Stimulated activated CD8-positive, alpha-beta memory T cell treated with anti-CD3 and anti-CD28 coated beads, Interleukin-12 subunit alpha, Interleukin-12 subunit beta, amount 100 ng/mL, for 24 hours (primary cell): ENCODE measurements around the gene ZBTB12.
"Not testable (repeated sequence)": the region's sequence is repeated elsewhere in the genome, so short reads cannot be mapped to it uniquely, and the experiment has no call there.

ENCODE experiments used
- DNase-seq: peaks from one replicate; pipeline ENCODE4 v3.0.0-alpha.2; 2020; ENCODE audit errors: extremely low read depth

The ZBTB12 gene

GRCh38 chr6:31901953-31902643, at the start of gene ZBTB12:
Gene ZBTB12, minus strand, starts transcription at chr6:31902086. Its CDS starts 781 bp downstream, at chr6:31901305.
- peak; percentile 72 for DNase-seq

- DNase-seq = no peak
Observed at GRCh38 chr6:31949926-31950548, 48.2 kb upstream of the ZBTB12 start.

GRCh38 chr6:31948753-31949413, 47.0 kb upstream of the ZBTB12 start:
- DNase-seq = no peak

- no peak for DNase-seq
Observed at GRCh38 chr6:31948306-31948705, 46.4 kb upstream of the ZBTB12 start.

- no peak for DNase-seq
Observed at GRCh38 chr6:31947864-31948263, 46.0 kb upstream of the ZBTB12 start.

- no peak for DNase-seq
Observed at GRCh38 chr6:31947070-31947675, 45.3 kb upstream of the ZBTB12 start.

- no peak for DNase-seq
Observed at GRCh38 chr6:31946370-31946885, 44.5 kb upstream of the ZBTB12 start.

- DNase-seq = no peak
Observed at GRCh38 chr6:31945507-31946369, 43.9 kb upstream of the ZBTB12 start, which contains the start of gene CFB. Gene CFB, plus strand, starts transcription at chr6:31946095. Its CDS starts 127 bp downstream, at chr6:31946222.

GRCh38 chr6:31945154-31945506, 43.2 kb upstream of the ZBTB12 start:
- DNase-seq = no peak

- no peak for DNase-seq
Observed at GRCh38 chr6:31943742-31944141, 41.9 kb upstream of the ZBTB12 start.

GRCh38 chr6:31940256-31940664, 38.4 kb upstream of the ZBTB12 start:
- no peak for DNase-seq

- DNase-seq = no peak
Observed at GRCh38 chr6:31935823-31936222, 33.9 kb upstream of the ZBTB12 start.

- no peak for DNase-seq
Observed at GRCh38 chr6:31935021-31935420, 33.1 kb upstream of the ZBTB12 start.

- no peak for DNase-seq
Observed at GRCh38 chr6:31933537-31933936, 31.7 kb upstream of the ZBTB12 start.

GRCh38 chr6:31932137-31932536, 30.3 kb upstream of the ZBTB12 start:
- DNase-seq = not testable (repeated sequence)

- no peak for DNase-seq
Observed at GRCh38 chr6:31930962-31931361, 29.1 kb upstream of the ZBTB12 start.

- no peak for DNase-seq
Observed at GRCh38 chr6:31928672-31928939, 26.7 kb upstream of the ZBTB12 start.

GRCh38 chr6:31927863-31928671, 26.2 kb upstream of the ZBTB12 start:
- DNase-seq = no peak

GRCh38 chr6:31927242-31927862, 25.5 kb upstream of the ZBTB12 start, which contains the start of gene C2:
Gene C2, plus strand, starts transcription at chr6:31927717. Its CDS starts 36 bp downstream, at chr6:31927753.
- no peak for DNase-seq

GRCh38 chr6:31922942-31923341, 21.1 kb upstream of the ZBTB12 start:
- no peak for DNase-seq
